DOHH2 (cell line): ENCODE results near the gene RNF8.

Source experiments
- H3F3A ChIP-seq: fragments of 200-600 bp; sonication (generic), shearing (Covaris generic); 2 replicates; pipeline ENCODE4 v1.6.0; 2016; ENCODE audit warnings: antibody characterized with exemption, mild to moderate bottlenecking; ENCODE audit not compliant: control insufficient read depth, insufficient read depth
- H3K27ac ChIP-seq: fragments of 200-600 bp; sonication (generic); 2 replicates; pipeline ENCODE4 v1.5.1; 2014; ENCODE audit warnings: low read depth, mild to moderate bottlenecking, low read length, moderate library complexity
- H3K27me3 ChIP-seq: fragments of 200-600 bp; sonication (generic); 2 replicates; pipeline ENCODE4 v1.6.1; 2014; ENCODE audit warnings: mild to moderate bottlenecking, low read length, mixed read lengths; ENCODE audit not compliant: control insufficient read depth
- H3K36me3 ChIP-seq: fragments of 200-600 bp; sonication (generic); 2 replicates; pipeline ENCODE4 v1.6.1; 2014; ENCODE audit warnings: mild to moderate bottlenecking, low read length, moderate library complexity, mixed read lengths; ENCODE audit not compliant: control insufficient read depth
- H3K4me1 ChIP-seq: fragments of 200-600 bp; sonication (generic); 2 replicates; pipeline ENCODE4 v1.6.1; 2014; ENCODE audit warnings: mild to moderate bottlenecking, low read length, mixed read lengths; ENCODE audit not compliant: control insufficient read depth
- H3K4me2 ChIP-seq: fragments of 200-600 bp; sonication (generic); 2 replicates; pipeline ENCODE4 v1.6.0; 2014; ENCODE audit warnings: mild to moderate bottlenecking, low read length, moderate library complexity
- H3K4me3 ChIP-seq: fragments of 200-600 bp; sonication (generic); 2 replicates; pipeline ENCODE4 v1.5.1; 2014; ENCODE audit warnings: mild to moderate bottlenecking, low read length, mixed read lengths
- H3K79me2 ChIP-seq: fragments of 200-600 bp; sonication (generic); 2 replicates; pipeline ENCODE4 v1.6.1; 2014; ENCODE audit warnings: mild to moderate bottlenecking, low read length, mixed read lengths; ENCODE audit not compliant: control insufficient read depth
- H3K9me2 ChIP-seq: fragments of 200-600 bp; sonication (generic); replicated peaks from 2 replicates; pipeline ENCODE4 v1.6.1; 2014; ENCODE audit warnings: mild to moderate bottlenecking, low read length, mixed read lengths; ENCODE audit not compliant: control insufficient read depth
- H3K9me3 ChIP-seq: fragments of 200-600 bp; sonication (generic); 2 replicates; pipeline ENCODE4 v1.6.1; 2014; ENCODE audit warnings: antibody characterized with exemption, low read length, mixed read lengths; ENCODE audit not compliant: control insufficient read depth, insufficient read depth
- H4K20me1 ChIP-seq: fragments of 200-600 bp; sonication (generic); 2 replicates; pipeline ENCODE4 v1.6.0; 2014; ENCODE audit warnings: low read depth, mild to moderate bottlenecking, antibody characterized with exemption, low read length, moderate library complexity; ENCODE audit not compliant: control insufficient read depth, insufficient read depth
- EZH2phosphoT487 ChIP-seq: fragments of 200-600 bp; sonication (generic); IDR thresholded peaks from 2 replicates; pipeline ENCODE4 v1.6.1; 2017; ENCODE audit warnings: borderline replicate concordance, mild to moderate bottlenecking, antibody characterized with exemption, low read length, moderate library complexity, mixed read lengths
- TF ChIP-seq, protein P1 (sequence below): fragments of 200-600 bp; sonication (generic); IDR thresholded peaks from one replicate; pipeline ENCODE4 v1.5.1; 2014; ENCODE audit warnings: antibody characterized with exemption, mild to moderate bottlenecking, low read depth, low read length; ENCODE audit not compliant: poor library complexity, severe bottlenecking

Gene RNF8

DNA sequence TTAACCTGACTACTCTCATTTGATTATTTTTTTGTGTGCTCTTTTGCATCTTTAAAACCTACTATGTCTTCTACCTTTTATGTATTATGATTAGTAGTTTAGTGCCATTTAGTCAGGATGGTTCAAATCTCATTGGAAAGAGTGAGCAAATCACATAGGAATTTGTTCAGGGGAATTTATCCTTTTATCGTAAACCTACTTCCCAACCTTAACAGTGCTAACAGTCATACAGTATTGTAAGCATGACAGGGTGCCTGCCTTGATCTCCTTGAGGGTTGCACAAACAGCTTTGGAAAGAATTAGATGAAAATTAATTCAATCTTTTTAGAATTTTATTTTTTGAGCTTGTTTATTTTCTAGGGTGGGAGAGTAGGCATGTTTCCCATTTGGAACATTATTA is 18.3 kb downstream of the RNF8 start:
- no peak overlapping the region for H3K27ac ChIP-seq
- H4K20me1 ChIP-seq, result 0 out of 2 replicates have a peak, but pooled peaks cover 2% of the 10 kb centered on the region
- H3K4me1 ChIP-seq, result peaks cover 54% of the 10 kb centered on the region
- H3K9me2 ChIP-seq, result no peaks in the 10 kb centered on the region
- no peak overlapping the region for H3K4me3 ChIP-seq
- H3K9me3 ChIP-seq, result no peaks in the 10 kb centered on the region
- no peaks in the 10 kb centered on the region for H3K27me3 ChIP-seq
- peaks cover 84% of the 10 kb centered on the region for H3K36me3 ChIP-seq
- H3F3A ChIP-seq, result peaks cover 14% of the 10 kb centered on the region
- TF ChIP-seq, protein P1, sequence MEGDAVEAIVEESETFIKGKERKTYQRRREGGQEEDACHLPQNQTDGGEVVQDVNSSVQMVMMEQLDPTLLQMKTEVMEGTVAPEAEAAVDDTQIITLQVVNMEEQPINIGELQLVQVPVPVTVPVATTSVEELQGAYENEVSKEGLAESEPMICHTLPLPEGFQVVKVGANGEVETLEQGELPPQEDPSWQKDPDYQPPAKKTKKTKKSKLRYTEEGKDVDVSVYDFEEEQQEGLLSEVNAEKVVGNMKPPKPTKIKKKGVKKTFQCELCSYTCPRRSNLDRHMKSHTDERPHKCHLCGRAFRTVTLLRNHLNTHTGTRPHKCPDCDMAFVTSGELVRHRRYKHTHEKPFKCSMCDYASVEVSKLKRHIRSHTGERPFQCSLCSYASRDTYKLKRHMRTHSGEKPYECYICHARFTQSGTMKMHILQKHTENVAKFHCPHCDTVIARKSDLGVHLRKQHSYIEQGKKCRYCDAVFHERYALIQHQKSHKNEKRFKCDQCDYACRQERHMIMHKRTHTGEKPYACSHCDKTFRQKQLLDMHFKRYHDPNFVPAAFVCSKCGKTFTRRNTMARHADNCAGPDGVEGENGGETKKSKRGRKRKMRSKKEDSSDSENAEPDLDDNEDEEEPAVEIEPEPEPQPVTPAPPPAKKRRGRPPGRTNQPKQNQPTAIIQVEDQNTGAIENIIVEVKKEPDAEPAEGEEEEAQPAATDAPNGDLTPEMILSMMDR, result no peak
- no peak for TF ChIP-seq EZH2phosphoT487
- no peak overlapping the region for H3K4me2 ChIP-seq
- peaks cover 7% of the 10 kb centered on the region; the same call in 1 of the 2 replicates for H3K79me2 ChIP-seq

DNA sequence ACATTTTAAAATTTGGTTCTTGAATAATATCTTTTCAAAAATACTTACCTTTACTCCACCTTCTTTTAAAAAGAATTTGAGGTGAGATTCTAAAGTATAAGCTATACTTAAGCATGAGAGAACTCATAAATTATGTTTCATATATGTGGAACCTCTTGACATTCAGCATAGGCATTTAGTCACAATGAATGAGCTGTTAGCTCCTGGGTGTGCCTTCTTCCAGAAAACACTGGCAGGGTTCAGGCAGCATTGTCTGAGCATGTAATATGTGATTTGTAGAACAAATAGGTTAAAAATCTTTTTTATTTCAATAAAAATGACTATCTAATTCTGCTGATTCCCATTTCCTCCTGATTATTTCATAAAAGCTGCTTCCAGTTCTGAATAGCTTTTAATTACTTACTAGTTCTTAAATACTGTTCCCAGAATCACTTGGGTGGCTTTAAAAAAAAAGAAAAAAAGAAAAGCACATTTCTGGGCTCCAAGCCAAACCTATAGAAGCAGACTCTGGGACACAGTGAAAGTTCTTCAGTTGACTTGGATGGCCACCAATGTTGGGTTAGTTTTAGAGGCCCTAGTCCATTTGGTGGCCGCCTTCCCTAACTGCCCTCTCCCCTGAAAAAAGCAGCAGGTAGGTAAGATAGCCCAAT is 20.2 kb downstream of the RNF8 start:
- Histone ChIP-seq H3K4me3 (0 out of 2 replicates have a peak overlapping the region, but pooled peaks have one; percentile 64), H3F3A (peaks cover 18% of the 10 kb centered on the region), H4K20me1 (no peaks in the 10 kb centered on the region), H3K4me2 (peak overlapping the region; percentile 90), H3K9me2 (no peaks in the 10 kb centered on the region), H3K9me3 (no peaks in the 10 kb centered on the region), H3K27ac (peak overlapping the region; percentile 93), H3K27me3 (no peaks in the 10 kb centered on the region), H3K36me3 (peaks cover 78% of the 10 kb centered on the region), H3K79me2 (peaks cover 7% of the 10 kb centered on the region; the same call in 1 of the 2 replicates), H3K4me1 (peaks cover 62% of the 10 kb centered on the region)
- TF ChIP-seq EZH2phosphoT487, result no peak
- TF ChIP-seq, protein P1, result no peak

DNA sequence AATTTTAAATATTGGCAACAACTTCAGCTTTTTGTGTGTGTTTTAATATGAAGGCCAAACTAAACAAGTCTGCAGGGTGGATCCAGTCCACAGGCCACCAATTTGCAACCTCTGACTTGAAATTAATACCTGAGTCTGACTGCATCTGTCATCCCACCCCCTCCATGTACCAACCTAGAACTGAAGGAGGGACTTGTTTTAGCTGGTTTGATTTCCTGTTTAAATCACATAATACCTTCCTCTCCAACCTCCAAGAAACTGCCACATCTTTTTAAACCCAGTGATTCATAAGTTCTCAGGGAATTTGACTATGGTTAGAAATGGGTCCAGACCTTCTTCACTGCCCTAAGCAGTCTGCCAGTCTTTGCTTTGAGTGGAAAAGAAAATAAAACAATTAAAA is 21.6 kb downstream of the RNF8 start:
- peak overlapping the region; percentile 93 for H3K27ac ChIP-seq
- peaks cover 68% of the 10 kb centered on the region for H3K36me3 ChIP-seq
- no peaks in the 10 kb centered on the region for H3K9me3 ChIP-seq
- peak overlapping the region; percentile 90 for H3K4me2 ChIP-seq
- TF ChIP-seq, protein P1, result no peak
- TF ChIP-seq EZH2phosphoT487, result no peak
- no peaks in the 10 kb centered on the region for H3K9me2 ChIP-seq
- H3K27me3 ChIP-seq, result no peaks in the 10 kb centered on the region
- H3K4me1 ChIP-seq, result peaks cover 62% of the 10 kb centered on the region
- peaks cover 18% of the 10 kb centered on the region for H3F3A ChIP-seq
- H3K79me2 ChIP-seq, result peaks cover 7% of the 10 kb centered on the region; the same call in 1 of the 2 replicates
- no peaks in the 10 kb centered on the region for H4K20me1 ChIP-seq
- H3K4me3 ChIP-seq, result peak overlapping the region; percentile 64
